COR-L47 (cell line): ENCODE data around the gene CGNL1.

ENCODE experiments used
- DNase-seq: peaks from one replicate; lab custom pipeline; 2025; lab: John Stamatoyannopoulos, UW

CGNL1 gene

DNA sequence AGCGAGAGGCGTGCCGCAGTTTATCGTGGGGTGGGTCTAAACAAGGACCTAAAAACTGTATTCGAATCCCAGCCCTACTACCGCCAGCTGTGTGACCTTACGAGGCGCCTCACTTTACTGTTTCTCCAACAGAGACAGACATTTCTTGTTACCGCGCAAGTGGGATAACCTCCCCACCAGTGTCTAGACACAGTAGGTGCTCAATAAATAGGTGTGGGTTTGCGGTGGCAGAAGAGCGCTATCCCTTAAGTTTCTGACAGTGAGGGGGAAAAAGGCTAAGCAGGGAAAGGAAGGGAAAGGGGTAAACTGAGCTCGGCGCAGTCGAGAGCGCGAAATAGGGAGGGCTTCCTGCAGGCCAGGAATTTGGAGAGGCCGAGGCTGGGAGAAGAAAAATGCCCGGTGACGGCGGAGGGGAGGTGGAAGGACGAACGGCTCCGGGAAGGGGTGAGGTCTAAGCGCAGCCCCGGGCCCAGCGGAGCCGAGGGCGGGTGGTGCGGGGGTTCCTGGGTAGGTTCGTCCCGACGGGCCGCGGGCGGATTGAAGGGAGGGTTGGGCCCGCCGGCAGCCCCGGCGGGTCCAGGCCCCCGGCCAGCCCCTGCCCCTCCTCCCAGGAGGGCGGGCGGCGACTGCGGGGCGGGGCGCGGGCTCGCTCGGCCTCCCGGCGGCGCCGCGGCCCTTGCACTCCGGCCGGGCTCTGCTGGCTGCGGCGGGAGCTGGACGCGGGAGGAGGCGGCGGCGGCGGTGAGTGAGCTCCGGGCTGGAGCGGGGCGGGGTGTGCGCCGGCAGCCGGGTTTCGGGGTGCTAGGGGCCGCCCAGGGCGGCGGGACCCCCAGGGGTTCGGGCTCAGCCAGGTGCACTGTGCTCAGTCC, at the start of gene CGNL1:
TSS of gene CGNL1 (plus strand) at position 679 of the 869 bp plus-strand sequence. CDS start 61,495 bp downstream, outside the sequence.
- DNase-seq, result no peak

- DNase-seq, result no peak
These were observed 48.3 kb upstream of the CGNL1 start for GRCh38 chr15:57327985-57328471.

GRCh38 chr15:57328479-57328878, 47.8 kb upstream of the CGNL1 start:
- no peak for DNase-seq

GRCh38 chr15:57328897-57329296, 47.4 kb upstream of the CGNL1 start:
- no peak for DNase-seq

GRCh38 chr15:57329582-57330367, 46.5 kb upstream of the CGNL1 start:
- DNase-seq, result no peak

DNA sequence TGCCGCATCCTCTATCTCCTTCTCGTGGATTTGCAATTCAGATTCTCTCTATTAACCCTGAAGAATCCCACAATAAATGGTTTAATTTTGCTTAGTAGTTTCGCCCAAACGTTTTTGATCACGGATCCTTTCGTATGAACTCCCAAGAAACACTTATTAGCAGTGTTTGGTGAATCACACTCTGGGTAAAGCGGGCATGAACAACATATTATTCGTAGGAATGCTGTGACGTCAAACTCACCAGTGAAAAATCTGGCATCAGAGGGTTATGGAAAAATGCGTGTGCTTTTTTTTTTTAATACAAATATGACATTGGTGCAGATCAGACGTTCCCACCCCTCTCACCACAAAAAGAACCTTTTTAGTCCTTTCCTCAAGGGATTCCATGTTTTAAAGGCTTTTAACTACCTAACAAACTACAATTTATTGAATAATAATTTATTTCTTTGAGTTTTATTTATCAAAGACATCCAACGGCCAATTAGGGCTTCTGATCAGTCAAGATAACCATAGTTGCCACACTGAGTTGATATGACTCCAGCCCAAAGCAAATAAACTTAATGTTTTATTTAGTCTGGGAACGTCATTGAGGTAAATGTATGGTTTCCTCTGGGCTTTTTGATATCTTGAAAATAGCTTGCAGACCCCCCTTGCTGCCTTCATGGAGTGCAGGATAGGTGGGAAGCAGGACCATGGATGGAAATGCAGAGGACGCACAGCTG, 45.5 kb upstream of the CGNL1 start:
- DNase-seq, result no peak

GRCh38 chr15:57332326-57332725, 44.0 kb upstream of the CGNL1 start:
- DNase-seq, result no peak

- no peak for DNase-seq
These were observed 42.8 kb upstream of the CGNL1 start for GRCh38 chr15:57333487-57333886.

DNA sequence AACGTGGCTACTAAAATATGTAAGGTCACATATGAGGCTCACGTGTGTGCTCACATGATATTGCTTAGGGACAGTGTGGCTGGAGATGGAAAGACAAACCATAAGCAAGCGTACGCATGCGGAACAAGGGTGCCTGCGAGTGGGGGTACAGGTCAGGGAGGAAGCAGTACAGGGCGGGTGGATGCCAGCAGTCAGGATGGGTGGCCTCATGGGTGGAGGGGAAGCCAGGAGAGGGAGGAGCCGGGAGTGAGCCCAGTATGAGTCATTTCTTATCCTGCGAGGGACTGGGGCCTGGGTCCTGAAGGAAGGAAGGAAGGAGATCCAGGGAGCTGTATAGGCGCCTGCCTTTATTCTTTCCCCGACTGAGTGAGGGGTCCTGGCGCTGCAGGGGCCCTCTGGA, 42.0 kb upstream of the CGNL1 start:
- no peak for DNase-seq

DNA sequence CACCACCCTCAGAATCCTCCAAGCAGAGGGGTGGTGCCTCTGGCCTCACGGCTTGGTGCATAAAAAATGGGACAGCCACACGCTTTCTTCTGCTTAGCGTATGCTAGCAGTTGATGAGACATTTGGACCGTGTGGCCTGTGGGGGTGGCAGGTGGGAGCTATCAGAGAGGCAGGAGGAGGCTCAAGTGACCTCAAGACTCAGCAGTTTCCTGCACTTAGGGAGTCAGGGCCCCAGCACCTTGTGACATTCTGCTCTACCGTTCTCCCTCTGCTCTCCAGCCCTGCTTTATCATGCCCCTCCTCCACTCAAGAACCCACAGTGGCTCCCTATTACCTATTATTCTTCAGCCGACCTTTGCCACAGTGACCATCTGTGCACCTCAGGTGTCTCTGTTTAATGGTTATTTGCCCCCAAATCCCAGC, 41.0 kb upstream of the CGNL1 start:
- no peak for DNase-seq

DNA sequence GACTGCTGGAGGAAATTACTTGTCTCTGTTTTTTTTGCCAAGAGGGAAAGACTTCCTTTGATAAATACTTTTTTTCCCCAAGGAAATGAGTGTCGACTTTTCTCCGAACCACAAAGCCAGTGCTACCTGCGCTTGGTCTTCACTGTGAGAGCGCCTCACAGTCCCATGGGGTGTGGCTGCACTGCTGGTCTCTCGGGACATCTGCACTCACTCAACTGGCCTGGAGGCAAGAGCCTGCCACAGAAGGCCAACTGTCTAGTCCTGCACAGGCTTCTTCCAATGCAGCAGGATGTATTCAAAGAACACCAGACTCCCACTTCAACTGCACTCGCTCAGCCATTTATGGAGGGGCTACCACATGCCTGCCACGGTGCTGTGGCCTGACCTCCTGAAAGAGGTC, 40.6 kb upstream of the CGNL1 start:
- no peak for DNase-seq

GRCh38 chr15:57337868-57338411, 38.4 kb upstream of the CGNL1 start:
- DNase-seq, result no peak

DNA sequence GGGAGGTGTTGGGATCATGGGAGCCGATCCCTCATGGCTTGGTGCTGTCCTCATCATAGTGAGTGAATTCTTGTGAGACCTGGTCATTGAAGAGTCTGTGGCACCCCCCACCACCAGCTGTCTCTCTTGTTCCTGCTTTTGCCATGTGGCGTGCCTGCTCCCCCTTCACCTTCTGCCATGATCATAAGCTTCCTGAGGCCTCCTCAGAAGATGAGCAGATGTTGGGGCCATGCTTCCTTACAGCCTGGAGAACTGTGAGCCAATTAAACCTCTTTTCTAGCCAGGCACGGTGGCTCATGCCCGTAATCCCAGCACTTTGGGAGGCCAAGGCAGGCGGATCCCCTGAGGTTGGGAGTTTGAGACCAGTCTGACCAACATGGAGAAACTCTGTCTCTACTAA, 37.0 kb upstream of the CGNL1 start:
- no peak for DNase-seq

GRCh38 chr15:57340682-57341259, 35.5 kb upstream of the CGNL1 start:
- peak; percentile 45 for DNase-seq

GRCh38 chr15:57343048-57343447, 33.3 kb upstream of the CGNL1 start:
- no peak for DNase-seq

- DNase-seq, result no peak
These were observed 32.8 kb upstream of the CGNL1 start for GRCh38 chr15:57343498-57343897.

GRCh38 chr15:57344282-57344681, 32.0 kb upstream of the CGNL1 start:
- no peak for DNase-seq

GRCh38 chr15:57345584-57345983, 30.7 kb upstream of the CGNL1 start:
- DNase-seq, result peak; percentile 20

DNA sequence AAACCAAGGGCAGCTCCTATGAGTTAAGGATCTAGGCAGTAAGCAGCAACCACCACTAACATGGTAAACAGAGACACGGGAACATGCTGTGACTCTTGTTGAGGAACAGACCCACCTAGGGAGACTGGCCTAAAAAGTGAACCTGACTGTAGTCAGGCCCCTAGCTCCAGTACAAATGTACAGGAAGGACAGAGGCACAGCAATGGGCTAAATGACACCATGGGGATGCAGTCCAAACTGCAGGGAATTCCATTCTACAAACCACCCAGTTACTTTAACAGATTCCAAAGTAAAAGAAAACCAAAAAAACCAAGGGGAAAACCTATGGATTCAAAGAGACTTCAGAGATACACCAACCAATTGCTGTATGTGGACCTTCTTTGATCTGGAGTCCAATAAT, 28.2 kb upstream of the CGNL1 start:
- DNase-seq, result no peak

- no peak for DNase-seq
These were observed 23.6 kb upstream of the CGNL1 start for GRCh38 chr15:57352535-57353316.

GRCh38 chr15:57353317-57353804, 22.9 kb upstream of the CGNL1 start:
- DNase-seq, result no peak
